Activated CD8-positive, alpha-beta T cell treated with anti-CD3 and anti-CD28 coated beads for 36 hours (primary cell): Measurements from ENCODE around the gene MAGEB16. TPM values are rescaled to one million over a fixed set of nuclear protein-coding genes. Genes with fewer than 3 reads are reported as not detected.

ENCODE experiments used
- ATAC-seq: fragments of 200-7000 bp; cut with Tn5 transposase; one replicate; pipeline ENCODE4 v1.10.0; 2021; ENCODE audit warnings: mild to moderate bottlenecking, moderate library complexity
- CTCF ChIA-PET: fragments of 350-600 bp; sonication (Branson Sonifier 250); formaldehyde crosslinking; loops from one replicate; lab custom pipeline; 2021; ENCODE audit warnings: antibody characterized with exemption; lab: Charles Lee
- POLR2A ChIA-PET: fragments of 350-600 bp; sonication (Branson Sonifier 250); formaldehyde crosslinking; loops from one replicate; lab custom pipeline; 2021; ENCODE audit warnings: antibody characterized with exemption; lab: Charles Lee
- DNase-seq: peaks from one replicate; pipeline ENCODE4 v3.0.0-alpha.2; 2020
- H3K27ac Mint-ChIP-seq: one replicate; pipeline ENCODE4 v1.8.0; 2021; ENCODE audit warnings: mild to moderate bottlenecking, mixed read lengths
- H3K27me3 Mint-ChIP-seq: one replicate; pipeline ENCODE4 v1.8.0; 2021; ENCODE audit warnings: mixed read lengths
- H3K36me3 Mint-ChIP-seq: one replicate; pipeline ENCODE4 v1.8.0; 2021; ENCODE audit warnings: low read depth, mixed read lengths
- H3K4me1 Mint-ChIP-seq: one replicate; pipeline ENCODE4 v1.8.0; 2021; ENCODE audit warnings: low read depth, mixed read lengths
- H3K4me3 Mint-ChIP-seq: one replicate; pipeline ENCODE4 v1.8.0; 2021; ENCODE audit warnings: mild to moderate bottlenecking, moderate library complexity, mixed read lengths
- H3K9me3 Mint-ChIP-seq: one replicate; pipeline ENCODE4 v1.8.0; 2021; ENCODE audit warnings: mixed read lengths
- CTCF ChIP-seq: fragments of 200-600 bp; IDR thresholded peaks from one replicate; pipeline ENCODE4 v1.8.0; 2022; ENCODE audit warnings: antibody characterized with exemption, mild to moderate bottlenecking
- intact Hi-C: fragments of 100-400 bp; cut with micrococcal nuclease; formaldehyde crosslinking; loops from one replicate; pipeline ENCODE4 v1.10.0; 2022
- total RNA-seq, 2 experiments: library from RNA; stranded (reverse); gene quantifications; one replicate each; pipeline ENCODE4 v1.2.3, GENCODE V29; 2021

MAGEB16 gene
- total RNA-seq, 2 experiments from 2014 or later = not detected

GRCh38 chrX:35841872-35842271, 43.7 kb downstream of the MAGEB16 start:
- ChIA-PET POLR2A (no interaction called here), CTCF (no interaction called here)
- no peak overlapping the region for H3K4me3 Mint-ChIP-seq
- no peak for ATAC-seq
- no peaks in the 10 kb centered on the region for H3K36me3 Mint-ChIP-seq
- H3K4me1 Mint-ChIP-seq = no peaks in the 10 kb centered on the region
- no peaks in the 10 kb centered on the region for H3K9me3 Mint-ChIP-seq
- no peak overlapping the region for H3K27ac Mint-ChIP-seq
- intact Hi-C loops = no loop called here
- H3K27me3 Mint-ChIP-seq = no peaks in the 10 kb centered on the region
- no peak for TF ChIP-seq CTCF
- DNase-seq = no peak

GRCh38 chrX:35842674-35843073, 44.5 kb downstream of the MAGEB16 start:
- CTCF ChIA-PET = no interaction called here
- no peak for TF ChIP-seq CTCF
- Mint-ChIP-seq H3K27me3 (no peaks in the 10 kb centered on the region), H3K27ac (no peak overlapping the region), H3K9me3 (no peaks in the 10 kb centered on the region), H3K4me3 (no peak overlapping the region), H3K4me1 (no peaks in the 10 kb centered on the region), H3K36me3 (no peaks in the 10 kb centered on the region)
- DNase-seq = no peak
- no peak for ATAC-seq
- intact Hi-C loops = no loop called here
- POLR2A ChIA-PET = no interaction called here

GRCh38 chrX:35847736-35848135, 49.6 kb downstream of the MAGEB16 start:
- CTCF ChIA-PET = no interaction called here
- no peaks in the 10 kb centered on the region for H3K4me1 Mint-ChIP-seq
- TF ChIP-seq CTCF = no peak
- H3K27ac Mint-ChIP-seq = no peak overlapping the region
- ATAC-seq (no peak), DNase-seq (no peak)
- H3K36me3 Mint-ChIP-seq = no peaks in the 10 kb centered on the region
- no peaks in the 10 kb centered on the region for H3K27me3 Mint-ChIP-seq
- intact Hi-C loops = no loop called here
- H3K9me3 Mint-ChIP-seq = no peaks in the 10 kb centered on the region
- H3K4me3 Mint-ChIP-seq = no peak overlapping the region
- POLR2A ChIA-PET = no interaction called here

Other genes starting within 250 kb of the MAGEB16 start
- not detected for gene CFAP47, start 121.4 kb downstream of the MAGEB16 start, total RNA-seq